Gastroesophageal sphincter (tissue), 3 donors: ENCODE results near the gene HOXC6.

Source experiments
- CTCF ChIP-seq, 4 experiments: fragments of 200-600 bp in 2 of 4; fragments of 450-650 bp in 2 of 4; sonication (generic) in 1 of 4; IDR thresholded peaks; one replicate each; pipeline ENCODE4 v1.5.1; 2017 to 2019; ENCODE audit warnings: antibody characterized with exemption in 4 of 4, mild to moderate bottlenecking in 2 of 4, moderate library complexity in 2 of 4
- POLR2A ChIP-seq, 2 donors: fragments of 450-650 bp; IDR thresholded peaks; one replicate each; pipeline ENCODE4 v1.6.1; 2017; ENCODE audit warnings: antibody characterized with exemption in 2 of 2, mild to moderate bottlenecking in 2 of 2, moderate library complexity in 1 of 2
- POLR2AphosphoS5 ChIP-seq: sonication (generic); formaldehyde crosslinking; IDR thresholded peaks from one replicate; pipeline ENCODE4 v1.6.1; 2017; ENCODE audit warnings: antibody characterized with exemption

GRCh38 chr12:54054742-54055194 lies 26.5 kb downstream of the HOXC6 start:
- TF ChIP-seq POLR2A (IDR thresholded peaks at IDR 0.05) (no peak), CTCF (IDR thresholded peaks at IDR 0.05) (no peak), POLR2AphosphoS5 (no peak)
